SK-N-SH treated with all-trans-retinoic acid at 6 μM for 48 hours (cell line): ENCODE data around the gene FRS3.

Experiments
- BACH2 ChIP-seq: fragments of 250-450 bp; sonication (Bioruptor Pico); IDR thresholded peaks from 2 replicates; pipeline ENCODE4 v1.9.0; 2021; ENCODE audit warnings: mild to moderate bottlenecking, borderline replicate concordance
- ISL1 ChIP-seq: fragments of 250-450 bp; sonication (Bioruptor Pico); IDR thresholded peaks from 2 replicates; pipeline ENCODE4 v2.1.2; 2022; ENCODE audit warnings: mild to moderate bottlenecking, moderate library complexity
- OSR1 ChIP-seq: fragments of 250-450 bp; sonication (Bioruptor Pico); IDR thresholded peaks from 2 replicates; pipeline ENCODE4 v1.8.0; 2022; ENCODE audit warnings: moderate library complexity, mild to moderate bottlenecking, inconsistent platforms
- PATZ1 ChIP-seq: fragments of 250-450 bp; sonication (Bioruptor Pico); IDR thresholded peaks from 2 replicates; pipeline ENCODE4 v1.8.0; 2020; ENCODE audit warnings: mild to moderate bottlenecking, moderate library complexity, borderline replicate concordance
- PPARA ChIP-seq: fragments of 250-450 bp; sonication (Bioruptor Pico); IDR thresholded peaks from 2 replicates; pipeline ENCODE4 v1.5.0; 2020; ENCODE audit warnings: mild to moderate bottlenecking, borderline replicate concordance
- TOX ChIP-seq: fragments of 250-450 bp; sonication (Bioruptor Pico); IDR thresholded peaks from 2 replicates; pipeline ENCODE4 v1.8.0; 2021; ENCODE audit warnings: mild to moderate bottlenecking, moderate library complexity, borderline replicate concordance
- ZFP3 ChIP-seq: fragments of 250-450 bp; sonication (Bioruptor Pico); IDR thresholded peaks from 2 replicates; pipeline ENCODE4 v1.5.0; 2020; ENCODE audit warnings: mild to moderate bottlenecking, moderate library complexity
- ZFP30 ChIP-seq: fragments of 450-650 bp; formaldehyde crosslinking; IDR thresholded peaks from 2 replicates; pipeline ENCODE4 v1.5.0; 2022; ENCODE audit warnings: mild to moderate bottlenecking, moderate library complexity
- ZNF565 ChIP-seq: fragments of 450-650 bp; formaldehyde crosslinking; conservative IDR thresholded peaks from 2 replicates; pipeline ENCODE4 v1.5.0; 2020; ENCODE audit warnings: low read depth, mild to moderate bottlenecking, moderate library complexity
- ZNF70 ChIP-seq: fragments of 450-650 bp; formaldehyde crosslinking; IDR thresholded peaks from 2 replicates; pipeline ENCODE4 v1.5.0; 2020; ENCODE audit warnings: mild to moderate bottlenecking, moderate library complexity
- TF ChIP-seq, protein P1 (sequence below): fragments of 250-450 bp; sonication (Bioruptor Pico); IDR thresholded peaks from 2 replicates; pipeline ENCODE4 v1.5.1; 2021; ENCODE audit warnings: mild to moderate bottlenecking, moderate library complexity
- TF ChIP-seq, protein P2 (sequence below): fragments of 250-450 bp; sonication (Bioruptor Pico); IDR thresholded peaks from 2 replicates; pipeline ENCODE4 v1.5.1; 2020; ENCODE audit warnings: low read depth, mild to moderate bottlenecking, moderate library complexity

GRCh38 chr6:41757271-41757670 lies 22.4 kb downstream of the FRS3 start:
- TF ChIP-seq OSR1 (CRISPR knock-in tag) (no peak), ZFP3 (CRISPR knock-in tag) (no peak), ISL1 (CRISPR knock-in tag) (no peak), ZFP30 (CRISPR knock-in tag) (no peak), BACH2 (CRISPR knock-in tag) (no peak), PATZ1 (no peak), ZNF70 (CRISPR knock-in tag) (no peak), TOX (CRISPR knock-in tag) (no peak), PPARA (CRISPR knock-in tag) (no peak), ZNF565 (no peak)
- TF ChIP-seq, protein P1, sequence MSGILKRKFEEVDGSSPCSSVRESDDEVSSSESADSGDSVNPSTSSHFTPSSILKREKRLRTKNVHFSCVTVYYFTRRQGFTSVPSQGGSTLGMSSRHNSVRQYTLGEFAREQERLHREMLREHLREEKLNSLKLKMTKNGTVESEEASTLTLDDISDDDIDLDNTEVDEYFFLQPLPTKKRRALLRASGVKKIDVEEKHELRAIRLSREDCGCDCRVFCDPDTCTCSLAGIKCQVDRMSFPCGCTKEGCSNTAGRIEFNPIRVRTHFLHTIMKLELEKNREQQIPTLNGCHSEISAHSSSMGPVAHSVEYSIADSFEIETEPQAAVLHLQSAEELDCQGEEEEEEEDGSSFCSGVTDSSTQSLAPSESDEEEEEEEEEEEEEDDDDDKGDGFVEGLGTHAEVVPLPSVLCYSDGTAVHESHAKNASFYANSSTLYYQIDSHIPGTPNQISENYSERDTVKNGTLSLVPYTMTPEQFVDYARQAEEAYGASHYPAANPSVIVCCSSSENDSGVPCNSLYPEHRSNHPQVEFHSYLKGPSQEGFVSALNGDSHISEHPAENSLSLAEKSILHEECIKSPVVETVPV (CRISPR knock-in tag), result no peak
- TF ChIP-seq, protein P2, sequence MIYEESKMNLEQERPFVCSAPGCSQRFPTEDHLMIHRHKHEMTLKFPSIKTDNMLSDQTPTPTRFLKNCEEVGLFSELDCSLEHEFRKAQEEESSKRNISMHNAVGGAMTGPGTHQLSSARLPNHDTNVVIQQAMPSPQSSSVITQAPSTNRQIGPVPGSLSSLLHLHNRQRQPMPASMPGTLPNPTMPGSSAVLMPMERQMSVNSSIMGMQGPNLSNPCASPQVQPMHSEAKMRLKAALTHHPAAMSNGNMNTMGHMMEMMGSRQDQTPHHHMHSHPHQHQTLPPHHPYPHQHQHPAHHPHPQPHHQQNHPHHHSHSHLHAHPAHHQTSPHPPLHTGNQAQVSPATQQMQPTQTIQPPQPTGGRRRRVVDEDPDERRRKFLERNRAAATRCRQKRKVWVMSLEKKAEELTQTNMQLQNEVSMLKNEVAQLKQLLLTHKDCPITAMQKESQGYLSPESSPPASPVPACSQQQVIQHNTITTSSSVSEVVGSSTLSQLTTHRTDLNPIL, result no peak
